Adrenal gland (tissue), 19 donors: ENCODE measurements around the gene BHLHE40. TPM values are rescaled to one million over a fixed set of nuclear protein-coding genes. Genes with fewer than 3 reads are reported as not detected.

Experiments used
- DNase-seq, 7 donors: peaks; one replicate each; pipeline ENCODE4 v3.0.0-alpha.2; 2019 to 2020
- H3K27ac ChIP-seq, 5 donors: fragments of 200-600 bp; sonication (generic) in 4 of 5; 1 replicate in 3 of 5; 2 replicates in 2 of 5; pipeline versions ENCODE4 v1.5.1 to v1.8.0; 2016 to 2020; ENCODE audit warnings: mild to moderate bottlenecking in 1 of 5
- H3K27me3 ChIP-seq: fragments of 200-600 bp; 2 replicates; pipeline ENCODE4 v1.8.0; 2021
- H3K36me3 ChIP-seq, 2 donors: fragments of 200-600 bp; replicated peaks in 1 of 2; 1 replicate in 1 of 2; 2 replicates in 1 of 2; pipeline versions ENCODE4 v1.5.1 to v1.8.0; 2018 to 2022
- H3K4me1 ChIP-seq, 2 donors: fragments of 200-600 bp; replicated peaks in 1 of 2; 1 replicate in 1 of 2; 2 replicates in 1 of 2; pipeline versions ENCODE4 v1.5.1 to v1.8.0; 2018 to 2021
- H3K4me3 ChIP-seq, 4 donors: fragments of 200-600 bp; sonication (generic) in 3 of 4; one replicate each; pipeline ENCODE4 v1.5.1; 2016 to 2018
- H3K9me3 ChIP-seq, 3 donors: fragments of 200-600 bp; sonication (generic) in 1 of 3; replicated peaks in 1 of 3; 1 replicate in 2 of 3; 2 replicates in 1 of 3; pipeline versions ENCODE4 v1.5.1 to v1.8.0; 2016 to 2021
- POLR2A ChIP-seq, 2 donors: fragments of 450-650 bp; IDR thresholded peaks; one replicate each; pipeline ENCODE4 v1.6.1; 2017; ENCODE audit warnings: antibody characterized with exemption in 2 of 2, mild to moderate bottlenecking in 2 of 2, moderate library complexity in 1 of 2
- WGBS, 4 donors: extraction: QIAGEN DNeasy Blood & Tissue Kit in 2 of 4; methylation state at CpG; one replicate each; pipeline versions ENCODE4 v1.1.5 to v1.1.7; 2013 to 2017; 5-methylcytosine and 5-hydroxymethylcytosine counted together
- intact Hi-C, 2 donors: fragments of 100-400 bp; cut with DNase I; formaldehyde crosslinking; loops; one replicate each; pipeline versions ENCODE4 v1.14.1 to v1.15.0; 2022 to 2023
- long read RNA-seq, 10 donors: library from polyadenylated mRNA in 3 of 10; unstranded in 2 of 10; stranded (forward) in 1 of 10; transcript quantifications; one replicate each; pipeline ENCODE4 v2.0.0 and lab custom pipeline, GENCODE V29; 2021 to 2026
- polyA plus RNA-seq, 3 donors: library from polyadenylated mRNA; stranded (reverse); fragments of 200-250 nt in 2 of 3; fragments of 350-450 nt in 1 of 3; fragmentation: Illumina TruSeq in 1 of 3; extraction: RNeasy Lipid Tissue Mini Kit (QIAGEN cat#74804) in 1 of 3; gene quantifications; one replicate each; pipeline ENCODE4 v1.2.3, GENCODE V29; 2013 to 2014
- total RNA-seq, 9 donors: library from RNA; depleted of rRNA in 4 of 9; stranded (reverse); fragments of >200 nt in 4 of 9; fragments of 120-200 nt in 1 of 9; fragmentation: NEBNext Ultra II Directional in 1 of 9; extraction: Animal tissue kit (Norgen Biotek cat#: 25700) in 1 of 9; gene quantifications; one replicate each; pipeline versions ENCODE4 v1.1.0 to v1.2.4, GENCODE V29; 2013 to 2023
- TF ChIP-seq, protein P1 (sequence below), 6 experiments: fragments of 450-650 bp in 4 of 6; fragments of 200-600 bp in 2 of 6; sonication (generic) in 1 of 6; IDR thresholded peaks; 1 replicate in 5 of 6; 2 replicates in 1 of 6; pipeline versions ENCODE4 v1.5.1 to v1.8.0; 2016 to 2021; ENCODE audit warnings: antibody characterized with exemption in 6 of 6, mild to moderate bottlenecking in 2 of 6, moderate library complexity in 1 of 6
- donor health status: healthy with polysubstance abuse.
- donor health status: Bipolar disorder and iron deficiency.
- donor health status: DM: yes; HTN: yes; CAD: no.
- donor health status: DM: no; HTN: no; CAD: no.
- donor health status: DM: no; HTN: no; CAD: no.
- donor health status: DM: yes; HTN: yes; CAD: no.

The BHLHE40 gene
- total RNA-seq (100 to 1,000 TPM in 4 of 9 donors, 10 to 100 TPM in 4, 1 to 10 TPM in 1; 3.4 to 224 (median 85.1) TPM), polyA plus RNA-seq (10 to 100 TPM; 19.1 to 50.2 (median 49.8) TPM)
- long read RNA-seq, donor 1, partial matches to known transcripts, result 0 of 3 reads
- long read RNA-seq, donor 1, other reads (novel, unspliced or antisense), result 0 of 3 reads
- long read RNA-seq, donor 2, partial matches to known transcripts, result 0 of 2 reads
- long read RNA-seq, donor 2, other reads (novel, unspliced or antisense), result 0 of 2 reads
- long read RNA-seq, donor 3, partial matches to known transcripts, result 0 of 4 reads
- long read RNA-seq, donor 3, other reads (novel, unspliced or antisense), result 0 of 4 reads
- long read RNA-seq, donor 4, transcript BHLHE40-201 (5 exons, 3,473 nt), result major isoform, 41 of 64 reads
- long read RNA-seq, donor 4, partial matches to known transcripts, result 2 of 64 reads
- long read RNA-seq, donor 4, other reads (novel, unspliced or antisense), result 21 of 64 reads
- long read RNA-seq, donor 5, transcript BHLHE40-201 (5 exons, 3,473 nt), result major isoform, 310 of 412 reads
- long read RNA-seq, donor 5, transcript BHLHE40-203 (4 exons, 1,366 nt), result minor isoform, 5 of 412 reads
- long read RNA-seq, donor 5, partial matches to known transcripts, result 19 of 412 reads
- long read RNA-seq, donor 5, other reads (novel, unspliced or antisense), result 77 of 412 reads
- long read RNA-seq, donor 6, transcript BHLHE40-201 (5 exons, 3,473 nt), result major isoform, 17 of 27 reads
- long read RNA-seq, donor 6, partial matches to known transcripts, result 2 of 27 reads
- long read RNA-seq, donor 6, other reads (novel, unspliced or antisense), result 8 of 27 reads
- long read RNA-seq, donor 7, partial matches to known transcripts, result 0 of 2 reads
- long read RNA-seq, donor 7, other reads (novel, unspliced or antisense), result 0 of 2 reads
- long read RNA-seq, donor 8, partial matches to known transcripts, result 0 of 3 reads
- long read RNA-seq, donor 8, other reads (novel, unspliced or antisense), result 0 of 3 reads
- long read RNA-seq, donor 9, partial matches to known transcripts, result 0 of 1 reads
- long read RNA-seq, donor 9, other reads (novel, unspliced or antisense), result 0 of 1 reads
- long read RNA-seq, donor 10, result 0 reads

DNA sequence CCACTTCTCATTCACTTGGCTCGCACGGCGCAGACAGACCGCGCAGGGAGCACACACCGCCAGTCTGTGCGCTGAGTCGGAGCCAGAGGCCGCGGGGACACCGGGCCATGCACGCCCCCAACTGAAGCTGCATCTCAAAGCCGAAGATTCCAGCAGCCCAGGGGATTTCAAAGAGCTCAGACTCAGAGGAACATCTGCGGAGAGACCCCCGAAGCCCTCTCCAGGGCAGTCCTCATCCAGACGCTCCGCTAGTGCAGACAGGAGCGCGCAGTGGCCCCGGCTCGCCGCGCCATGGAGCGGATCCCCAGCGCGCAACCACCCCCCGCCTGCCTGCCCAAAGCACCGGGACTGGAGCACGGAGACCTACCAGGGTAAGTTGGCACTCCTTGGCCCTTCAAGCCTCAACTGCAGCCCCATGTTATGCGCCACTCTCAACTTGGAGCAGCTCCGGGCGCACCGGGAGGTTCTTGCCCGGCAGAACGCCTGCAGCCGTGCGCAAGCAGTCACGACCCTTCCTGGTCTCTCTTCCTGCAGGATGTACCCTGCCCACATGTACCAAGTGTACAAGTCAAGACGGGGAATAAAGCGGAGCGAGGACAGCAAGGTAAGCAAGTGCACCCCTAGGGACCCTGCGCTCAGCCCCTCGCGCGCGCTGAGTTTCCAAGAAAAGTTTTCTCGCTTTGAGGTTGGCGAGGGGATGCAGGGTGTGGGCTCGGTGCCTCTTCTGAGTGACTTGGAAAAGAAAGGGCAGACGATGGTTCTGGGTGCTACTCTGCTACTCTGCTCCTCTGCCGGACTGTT is at the start of gene BHLHE40:
BHLHE40 (plus strand) TSS at position 10 of the 801 bp plus-strand sequence; CDS start at position 292, 282 bp downstream.
- H3K27me3 ChIP-seq, result no peaks in the 10 kb centered on the region
- peak within 1 kb of the TSS; percentile 66 to 96 (median 82) for H3K4me3 ChIP-seq
- WGBS, 4 donors, result 0 to 3% (median 1%) methylated on average over 12 to 51 of the region's 51 CpGs
- peaks cover 40 to 41% of the 10 kb centered on the region in 2 donors for H3K4me1 ChIP-seq
- H3K36me3 ChIP-seq, result peaks cover 0 to 29% of the 10 kb centered on the region in 2 donors
- intact Hi-C loops, result loop anchor here (5.0 to 10.0 kb wide), 4 partner anchors 43 to 257 kb away; no protein-coding TSS in a partner anchor
- peak within 1 kb of the TSS; percentile 98 to 100 (median 99) for H3K27ac ChIP-seq
- H3K9me3 ChIP-seq, result no peaks in the 10 kb centered on the region
- TF ChIP-seq, protein P1, sequence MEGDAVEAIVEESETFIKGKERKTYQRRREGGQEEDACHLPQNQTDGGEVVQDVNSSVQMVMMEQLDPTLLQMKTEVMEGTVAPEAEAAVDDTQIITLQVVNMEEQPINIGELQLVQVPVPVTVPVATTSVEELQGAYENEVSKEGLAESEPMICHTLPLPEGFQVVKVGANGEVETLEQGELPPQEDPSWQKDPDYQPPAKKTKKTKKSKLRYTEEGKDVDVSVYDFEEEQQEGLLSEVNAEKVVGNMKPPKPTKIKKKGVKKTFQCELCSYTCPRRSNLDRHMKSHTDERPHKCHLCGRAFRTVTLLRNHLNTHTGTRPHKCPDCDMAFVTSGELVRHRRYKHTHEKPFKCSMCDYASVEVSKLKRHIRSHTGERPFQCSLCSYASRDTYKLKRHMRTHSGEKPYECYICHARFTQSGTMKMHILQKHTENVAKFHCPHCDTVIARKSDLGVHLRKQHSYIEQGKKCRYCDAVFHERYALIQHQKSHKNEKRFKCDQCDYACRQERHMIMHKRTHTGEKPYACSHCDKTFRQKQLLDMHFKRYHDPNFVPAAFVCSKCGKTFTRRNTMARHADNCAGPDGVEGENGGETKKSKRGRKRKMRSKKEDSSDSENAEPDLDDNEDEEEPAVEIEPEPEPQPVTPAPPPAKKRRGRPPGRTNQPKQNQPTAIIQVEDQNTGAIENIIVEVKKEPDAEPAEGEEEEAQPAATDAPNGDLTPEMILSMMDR (IDR thresholded peaks at IDR 0.05), result no peak
- peak; percentile 89 to 98 for TF ChIP-seq POLR2A (IDR thresholded peaks at IDR 0.05)
- DNase-seq, result peak in 2 of 7 donors; percentile 63 to 73

DNA sequence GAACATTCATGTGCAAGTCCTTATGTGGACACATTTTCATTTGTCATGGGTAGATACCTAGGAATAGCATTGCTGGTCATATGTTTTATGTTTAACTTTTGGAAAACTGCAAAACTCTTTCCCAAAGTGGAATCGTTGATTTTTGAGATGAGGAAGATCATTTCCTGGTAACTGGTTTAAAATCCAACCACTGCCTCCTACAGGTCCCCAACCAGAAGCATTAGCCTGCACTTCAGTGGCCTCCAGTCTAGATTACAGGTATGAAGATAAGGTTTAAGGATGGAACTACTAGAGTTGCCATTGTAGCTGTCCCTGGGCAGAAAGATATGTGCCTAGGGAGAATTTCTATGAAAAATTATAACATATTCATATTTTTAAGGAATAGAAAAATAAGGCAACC is 48.7 kb upstream of the BHLHE40 start:
- Histone ChIP-seq H3K27me3 (no peaks in the 10 kb centered on the region), H3K27ac (no peak overlapping the region), H3K4me3 (no peak overlapping the region), H3K9me3 (no peaks in the 10 kb centered on the region), H3K4me1 (no peaks in the 10 kb centered on the region), H3K36me3 (no peaks in the 10 kb centered on the region)
- intact Hi-C loops, result no loop called here
- TF ChIP-seq POLR2A (IDR thresholded peaks at IDR 0.05), result no peak
- TF ChIP-seq, protein P1 (IDR thresholded peaks at IDR 0.05), result no peak
- no peak for DNase-seq
- 81 to 92% (median 86%) methylated on average over 1 of the region's 1 CpG for whole genome bisulfite sequencing, 4 donors

DNA sequence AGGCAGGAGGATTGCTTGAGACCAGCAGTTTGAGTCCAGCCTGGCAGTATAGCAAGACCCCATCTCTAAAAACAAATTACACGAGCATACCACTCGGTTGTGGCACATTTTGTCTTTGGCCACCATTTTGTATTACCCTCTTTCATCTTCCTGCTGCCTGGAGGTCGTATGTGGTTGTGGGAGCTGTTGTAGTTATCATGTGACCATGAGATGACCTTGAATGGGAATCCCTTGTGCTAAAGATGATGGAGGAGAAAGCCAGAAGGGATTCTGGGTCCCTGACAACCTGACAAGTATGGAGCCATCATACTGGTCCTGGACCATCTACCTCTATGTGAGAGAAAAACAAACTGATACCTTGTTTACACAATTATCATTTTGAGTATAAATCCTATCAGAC is 45.2 kb upstream of the BHLHE40 start:
- TF ChIP-seq, protein P1 (IDR thresholded peaks at IDR 0.05), result no peak
- TF ChIP-seq POLR2A (IDR thresholded peaks at IDR 0.05), result no peak
- Histone ChIP-seq H3K4me3 (no peak overlapping the region), H3K9me3 (no peaks in the 10 kb centered on the region), H3K4me1 (no peaks in the 10 kb centered on the region), H3K36me3 (no peaks in the 10 kb centered on the region), H3K27me3 (no peaks in the 10 kb centered on the region), H3K27ac (no peak overlapping the region)
- no peak for DNase-seq
- intact Hi-C loops, result no loop called here
- 72 to 88% (median 77%) methylated on average over 3 of the region's 3 CpGs for WGBS, 4 donors
